PC-9 (cell line): Measurements from ENCODE around the gene PODXL2. TPM values are rescaled to one million over a fixed set of nuclear protein-coding genes. Genes with fewer than 3 reads are reported as not detected.

Experiments used
- BruUV-seq: library from RNA; stranded (reverse); fragments of 400-500 nt; replicated peaks from 2 replicates; lab custom pipeline; 2021; lab: Mats Ljungman, UMichigan
- CTCF ChIA-PET: fragments of 300-600 bp; sonication (Branson Sonifier 250); formaldehyde crosslinking; loops from one replicate; lab custom pipeline; 2022; ENCODE audit warnings: antibody characterized with exemption; lab: Charles Lee
- POLR2A ChIA-PET: fragments of 300-600 bp; sonication (Branson Sonifier 250); formaldehyde crosslinking; loops from one replicate; lab custom pipeline; 2022; ENCODE audit warnings: antibody characterized with exemption; ENCODE audit not compliant: unreplicated experiment; lab: Charles Lee
- DNase-seq, 2 experiments: peaks; one replicate each; pipeline versions ENCODE4 v3.0.0 to v3.0.0-alpha.2; 2015 to 2022; ENCODE audit warnings: mixed read lengths in 1 of 2
- H2AFZ ChIP-seq: fragments of 200-600 bp; sonication (generic); 2 replicates; pipeline ENCODE4 v1.8.1; 2017; ENCODE audit warnings: antibody characterized with exemption
- H3F3A ChIP-seq: fragments of 200-600 bp; sonication (generic); 2 replicates; pipeline ENCODE4 v1.8.1; 2017; ENCODE audit warnings: antibody characterized with exemption, mild to moderate bottlenecking, low read depth; ENCODE audit not compliant: insufficient read depth
- H3K27ac ChIP-seq: fragments of 200-600 bp; sonication (generic); 2 replicates; pipeline ENCODE4 v1.6.1; 2016; ENCODE audit warnings: mixed run types
- H3K27me3 ChIP-seq: fragments of 200-600 bp; sonication (generic); 2 replicates; pipeline ENCODE4 v1.6.1; 2016; ENCODE audit warnings: low read depth, mixed run types; ENCODE audit not compliant: insufficient read depth
- H3K36me3 ChIP-seq: fragments of 200-600 bp; sonication (generic); 2 replicates; pipeline ENCODE4 v1.6.1; 2016; ENCODE audit warnings: low read depth, mixed run types
- H3K4me1 ChIP-seq: fragments of 200-600 bp; sonication (generic); replicated peaks from 2 replicates; pipeline ENCODE4 v1.6.1; 2016; ENCODE audit warnings: mixed run types; ENCODE audit not compliant: insufficient read depth
- H3K4me2 ChIP-seq: fragments of 200-600 bp; sonication (generic); 2 replicates; pipeline ENCODE4 v1.6.1; 2017; ENCODE audit warnings: mixed run types
- H3K4me3 ChIP-seq: fragments of 200-600 bp; sonication (generic); 2 replicates; pipeline ENCODE4 v1.6.1; 2016; ENCODE audit warnings: mixed run types
- H3K79me2 ChIP-seq: fragments of 200-600 bp; sonication (generic); 2 replicates; pipeline ENCODE4 v1.6.1; 2017; ENCODE audit warnings: low read depth, mixed run types
- H3K9me2 ChIP-seq: fragments of 200-600 bp; sonication (generic); 2 replicates; pipeline ENCODE4 v1.8.1; 2017; ENCODE audit warnings: mild to moderate bottlenecking; ENCODE audit not compliant: insufficient read depth
- H3K9me3 ChIP-seq: fragments of 200-600 bp; sonication (generic); 2 replicates; pipeline ENCODE4 v1.8.1; 2016; ENCODE audit warnings: low read depth; ENCODE audit not compliant: insufficient read depth
- H4K20me1 ChIP-seq: fragments of 200-600 bp; sonication (generic); 2 replicates; pipeline ENCODE4 v1.8.1; 2017; ENCODE audit not compliant: insufficient read depth
- EZH2 ChIP-seq: fragments of 200-600 bp; sonication (generic); IDR thresholded peaks from 2 replicates; pipeline ENCODE4 v1.8.0; 2017; ENCODE audit warnings: antibody characterized with exemption, low read depth
- intact Hi-C: fragments of 100-400 bp; cut with micrococcal nuclease; formaldehyde crosslinking; loops from one replicate; pipeline ENCODE4 v1.10.0; 2022; ENCODE audit not compliant: unreplicated experiment
- total RNA-seq: library from RNA; stranded (reverse); gene quantifications from 2 replicates; pipeline ENCODE4 v1.2.3, GENCODE V29; 2021
- TF ChIP-seq, protein P1 (sequence below): fragments of 200-600 bp; sonication (generic); conservative IDR thresholded peaks from 2 replicates; pipeline ENCODE4 v1.6.1; 2017; ENCODE audit warnings: mixed run types, antibody characterized with exemption, mild to moderate bottlenecking, moderate library complexity

Gene PODXL2
- total RNA-seq, 1 experiment from 2014 or later = 11.9 TPM

DNA sequence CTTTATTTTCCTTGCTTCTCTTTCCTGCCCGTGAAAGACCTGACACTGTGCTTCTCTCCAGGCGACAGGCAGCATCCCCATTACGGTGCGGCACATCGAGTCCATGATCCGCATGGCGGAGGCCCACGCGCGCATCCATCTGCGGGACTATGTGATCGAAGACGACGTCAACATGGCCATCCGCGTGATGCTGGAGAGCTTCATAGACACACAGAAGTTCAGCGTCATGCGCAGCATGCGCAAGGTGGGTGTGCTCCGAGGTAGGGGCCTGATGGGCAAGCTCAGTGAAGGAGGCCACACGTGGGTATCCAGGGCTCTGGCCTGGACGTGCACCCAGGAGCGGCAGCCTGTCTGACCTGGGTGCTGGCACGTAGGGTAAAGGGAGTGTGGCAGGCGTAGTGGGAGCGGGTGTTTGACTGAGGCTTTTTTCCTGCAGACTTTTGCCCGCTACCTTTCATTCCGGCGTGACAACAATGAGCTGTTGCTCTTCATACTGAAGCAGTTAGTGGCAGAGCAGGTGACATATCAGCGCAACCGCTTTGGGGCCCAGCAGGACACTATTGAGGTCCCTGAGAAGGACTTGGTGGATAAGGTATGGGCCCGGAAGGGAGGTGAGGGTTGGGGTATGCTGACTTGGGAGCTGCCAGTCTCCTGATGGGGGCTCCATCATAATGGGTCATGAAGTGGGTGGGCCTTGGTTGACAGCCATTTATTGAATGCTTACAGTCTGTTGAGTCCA is 8.2 kb upstream of the PODXL2 start:
- Histone ChIP-seq H3K4me3 (no peak overlapping the region), H4K20me1 (no peaks in the 10 kb centered on the region), H3F3A (no peaks in the 10 kb centered on the region; the same call in 1 of the 2 replicates), H3K27me3 (no peaks in the 10 kb centered on the region), H3K27ac (no peak overlapping the region), H3K79me2 (no peaks in the 10 kb centered on the region), H3K4me2 (no peak overlapping the region), H3K36me3 (0 out of 2 replicates have a peak, but pooled peaks cover 12% of the 10 kb centered on the region), H2AFZ (no peak overlapping the region), H3K9me2 (no peaks in the 10 kb centered on the region), H3K9me3 (no peaks in the 10 kb centered on the region), H3K4me1 (no peaks in the 10 kb centered on the region)
- BruUV-seq = no TSS peak
- ChIA-PET CTCF (no interaction called here), POLR2A (no interaction called here)
- TF ChIP-seq, protein P1, sequence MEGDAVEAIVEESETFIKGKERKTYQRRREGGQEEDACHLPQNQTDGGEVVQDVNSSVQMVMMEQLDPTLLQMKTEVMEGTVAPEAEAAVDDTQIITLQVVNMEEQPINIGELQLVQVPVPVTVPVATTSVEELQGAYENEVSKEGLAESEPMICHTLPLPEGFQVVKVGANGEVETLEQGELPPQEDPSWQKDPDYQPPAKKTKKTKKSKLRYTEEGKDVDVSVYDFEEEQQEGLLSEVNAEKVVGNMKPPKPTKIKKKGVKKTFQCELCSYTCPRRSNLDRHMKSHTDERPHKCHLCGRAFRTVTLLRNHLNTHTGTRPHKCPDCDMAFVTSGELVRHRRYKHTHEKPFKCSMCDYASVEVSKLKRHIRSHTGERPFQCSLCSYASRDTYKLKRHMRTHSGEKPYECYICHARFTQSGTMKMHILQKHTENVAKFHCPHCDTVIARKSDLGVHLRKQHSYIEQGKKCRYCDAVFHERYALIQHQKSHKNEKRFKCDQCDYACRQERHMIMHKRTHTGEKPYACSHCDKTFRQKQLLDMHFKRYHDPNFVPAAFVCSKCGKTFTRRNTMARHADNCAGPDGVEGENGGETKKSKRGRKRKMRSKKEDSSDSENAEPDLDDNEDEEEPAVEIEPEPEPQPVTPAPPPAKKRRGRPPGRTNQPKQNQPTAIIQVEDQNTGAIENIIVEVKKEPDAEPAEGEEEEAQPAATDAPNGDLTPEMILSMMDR = no peak
- TF ChIP-seq EZH2 = no peak
- intact Hi-C loops = no loop called here
- no peak for DNase-seq

DNA sequence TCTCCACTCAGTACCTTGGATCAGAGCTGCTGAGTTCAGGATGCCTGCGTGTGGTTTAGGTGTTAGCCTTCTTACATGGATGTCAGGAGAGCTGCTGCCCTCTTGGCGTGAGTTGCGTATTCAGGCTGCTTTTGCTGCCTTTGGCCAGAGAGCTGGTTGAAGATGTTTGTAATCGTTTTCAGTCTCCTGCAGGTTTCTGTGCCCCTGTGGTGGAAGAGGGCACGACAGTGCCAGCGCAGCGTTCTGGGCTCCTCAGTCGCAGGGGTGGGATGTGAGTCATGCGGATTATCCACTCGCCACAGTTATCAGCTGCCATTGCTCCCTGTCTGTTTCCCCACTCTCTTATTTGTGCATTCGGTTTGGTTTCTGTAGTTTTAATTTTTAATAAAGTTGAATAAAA is 7.0 kb upstream of the PODXL2 start:
- Histone ChIP-seq H4K20me1 (no peaks in the 10 kb centered on the region), H3K4me3 (no peak overlapping the region), H3K9me3 (no peaks in the 10 kb centered on the region), H3K9me2 (no peaks in the 10 kb centered on the region), H3K27me3 (no peaks in the 10 kb centered on the region), H3F3A (no peaks in the 10 kb centered on the region; the same call in 1 of the 2 replicates), H3K4me2 (no peak overlapping the region), H3K79me2 (no peaks in the 10 kb centered on the region), H2AFZ (no peak overlapping the region), H3K4me1 (no peaks in the 10 kb centered on the region), H3K27ac (no peak overlapping the region), H3K36me3 (0 out of 2 replicates have a peak, but pooled peaks cover 12% of the 10 kb centered on the region)
- no peak for DNase-seq
- TF ChIP-seq EZH2 = no peak
- TF ChIP-seq, protein P1 = no peak
- intact Hi-C loops = no loop called here
- CTCF ChIA-PET = no interaction called here
- POLR2A ChIA-PET = no interaction called here
- BruUV-seq = no TSS peak

DNA sequence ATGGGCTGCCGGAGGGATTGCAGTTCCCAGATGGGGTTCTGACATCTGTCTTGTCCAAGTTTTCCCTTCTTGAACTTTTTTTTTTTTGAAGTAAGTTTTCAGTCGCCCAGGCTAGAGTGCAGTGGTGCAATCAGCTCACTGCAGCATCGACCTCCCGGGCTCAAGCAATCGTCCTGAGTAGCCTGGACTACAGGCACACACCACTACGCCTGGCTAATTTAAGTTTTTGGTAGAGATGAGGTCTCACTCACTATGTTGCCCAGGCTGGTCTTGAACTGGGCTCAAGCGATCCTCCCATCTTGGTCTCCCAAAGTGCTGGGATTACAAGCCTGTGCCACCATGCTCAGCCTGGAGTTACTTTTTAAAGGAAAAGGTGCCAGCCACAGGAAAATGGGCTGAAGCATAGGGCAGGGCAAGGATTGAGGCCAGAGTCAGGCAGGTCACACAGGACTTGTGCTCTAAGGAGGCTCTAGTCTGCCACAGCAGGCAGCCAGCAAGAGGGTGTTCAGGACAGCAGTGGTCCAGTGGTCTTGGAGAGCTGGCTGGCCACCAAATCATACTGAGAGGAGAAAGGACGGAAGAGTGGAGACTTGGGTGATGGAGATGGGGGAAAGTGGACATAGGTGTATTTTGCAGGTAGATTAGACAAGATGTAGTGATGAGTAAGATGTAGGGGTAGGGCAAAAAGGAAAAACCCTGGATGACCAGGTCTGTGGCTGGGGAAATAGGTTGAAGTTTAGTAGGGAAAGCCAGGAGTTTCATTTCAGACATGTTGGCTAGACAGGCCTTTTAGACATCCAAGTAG is 6.0 kb upstream of the PODXL2 start:
- peaks cover 7% of the 10 kb centered on the region for H3F3A ChIP-seq
- no peaks in the 10 kb centered on the region for H3K4me1 ChIP-seq
- POLR2A ChIA-PET = no interaction called here
- TF ChIP-seq EZH2 = no peak
- TF ChIP-seq, protein P1 = no peak
- no peak overlapping the region for H3K4me3 ChIP-seq
- H3K79me2 ChIP-seq = no peaks in the 10 kb centered on the region
- H3K27ac ChIP-seq = no peak overlapping the region
- H3K9me2 ChIP-seq = no peaks in the 10 kb centered on the region
- no peaks in the 10 kb centered on the region for H3K27me3 ChIP-seq
- H3K36me3 ChIP-seq = 0 out of 2 replicates have a peak, but pooled peaks cover 4% of the 10 kb centered on the region
- BruUV-seq = no TSS peak
- no peaks in the 10 kb centered on the region for H4K20me1 ChIP-seq
- H3K9me3 ChIP-seq = no peaks in the 10 kb centered on the region
- H2AFZ ChIP-seq = no peak overlapping the region
- no peak for DNase-seq
- no peak overlapping the region for H3K4me2 ChIP-seq
- CTCF ChIA-PET = no interaction called here
- intact Hi-C loops = no loop called here
